Gastroesophageal sphincter (tissue), 3 donors: ENCODE data around the gene ADCY10.

Source experiments
- POLR2A ChIP-seq, 2 donors: fragments of 450-650 bp; IDR thresholded peaks; one replicate each; pipeline ENCODE4 v1.6.1; 2017; ENCODE audit warnings: antibody characterized with exemption in 2 of 2, mild to moderate bottlenecking in 2 of 2, moderate library complexity in 1 of 2
- TF ChIP-seq, protein P1 (sequence below), 4 experiments: fragments of 200-600 bp in 2 of 4; fragments of 450-650 bp in 2 of 4; sonication (generic) in 1 of 4; IDR thresholded peaks; one replicate each; pipeline ENCODE4 v1.5.1; 2017 to 2019; ENCODE audit warnings: antibody characterized with exemption in 4 of 4, mild to moderate bottlenecking in 2 of 4, moderate library complexity in 2 of 4

DNA sequence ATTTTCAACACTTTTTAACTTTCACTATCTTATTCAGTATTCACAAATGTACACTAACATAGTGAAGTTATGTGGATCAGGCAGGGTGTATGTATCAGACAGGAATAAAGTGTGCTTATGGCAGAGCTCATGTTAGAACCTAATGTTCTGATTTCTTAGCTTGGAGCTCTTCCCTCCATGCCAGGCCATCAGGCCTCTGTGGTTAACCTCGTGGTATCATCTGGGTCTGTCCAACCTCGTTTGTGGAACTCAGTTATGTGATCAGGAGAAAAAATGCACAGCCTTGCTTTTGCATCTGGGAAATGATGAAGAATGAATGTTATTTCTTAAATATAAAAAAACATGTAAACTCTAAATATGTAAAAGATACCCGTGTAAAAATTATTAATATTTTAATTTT is 105.2 kb downstream of the ADCY10 start:
- no peak for TF ChIP-seq POLR2A (IDR thresholded peaks at IDR 0.05)
- TF ChIP-seq, protein P1, sequence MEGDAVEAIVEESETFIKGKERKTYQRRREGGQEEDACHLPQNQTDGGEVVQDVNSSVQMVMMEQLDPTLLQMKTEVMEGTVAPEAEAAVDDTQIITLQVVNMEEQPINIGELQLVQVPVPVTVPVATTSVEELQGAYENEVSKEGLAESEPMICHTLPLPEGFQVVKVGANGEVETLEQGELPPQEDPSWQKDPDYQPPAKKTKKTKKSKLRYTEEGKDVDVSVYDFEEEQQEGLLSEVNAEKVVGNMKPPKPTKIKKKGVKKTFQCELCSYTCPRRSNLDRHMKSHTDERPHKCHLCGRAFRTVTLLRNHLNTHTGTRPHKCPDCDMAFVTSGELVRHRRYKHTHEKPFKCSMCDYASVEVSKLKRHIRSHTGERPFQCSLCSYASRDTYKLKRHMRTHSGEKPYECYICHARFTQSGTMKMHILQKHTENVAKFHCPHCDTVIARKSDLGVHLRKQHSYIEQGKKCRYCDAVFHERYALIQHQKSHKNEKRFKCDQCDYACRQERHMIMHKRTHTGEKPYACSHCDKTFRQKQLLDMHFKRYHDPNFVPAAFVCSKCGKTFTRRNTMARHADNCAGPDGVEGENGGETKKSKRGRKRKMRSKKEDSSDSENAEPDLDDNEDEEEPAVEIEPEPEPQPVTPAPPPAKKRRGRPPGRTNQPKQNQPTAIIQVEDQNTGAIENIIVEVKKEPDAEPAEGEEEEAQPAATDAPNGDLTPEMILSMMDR (IDR thresholded peaks at IDR 0.05): no peak
